HG03039 (cell line): Measurements from ENCODE around the gene SPTY2D1.

ENCODE experiments used
- ATAC-seq: cut with Tn5 transposase; IDR thresholded peaks from one replicate; pipeline ENCODE4 v1.9.1; 2021; ENCODE audit warnings: mild to moderate bottlenecking, moderate library complexity; ENCODE audit not compliant: unreplicated experiment

The SPTY2D1 gene

DNA sequence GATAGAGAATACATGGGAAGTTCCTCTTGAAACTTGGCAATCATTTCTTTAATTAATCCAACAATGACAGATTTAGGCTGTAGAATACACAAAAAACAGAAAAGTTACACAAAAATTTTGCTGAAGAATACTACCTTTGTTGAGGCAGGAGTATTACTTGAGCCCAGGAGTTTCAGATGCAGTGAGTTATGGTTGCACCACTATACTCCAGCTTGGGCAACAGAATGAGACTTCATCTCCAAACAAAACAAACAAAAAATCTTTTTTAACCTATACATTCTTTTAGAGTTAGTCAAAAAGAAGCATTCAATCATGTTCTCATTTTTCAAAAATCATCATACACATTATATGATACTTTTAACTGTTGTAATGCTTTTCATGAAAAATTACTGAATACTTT, 67.7 kb downstream of the SPTY2D1 start:
- no peak for ATAC-seq

DNA sequence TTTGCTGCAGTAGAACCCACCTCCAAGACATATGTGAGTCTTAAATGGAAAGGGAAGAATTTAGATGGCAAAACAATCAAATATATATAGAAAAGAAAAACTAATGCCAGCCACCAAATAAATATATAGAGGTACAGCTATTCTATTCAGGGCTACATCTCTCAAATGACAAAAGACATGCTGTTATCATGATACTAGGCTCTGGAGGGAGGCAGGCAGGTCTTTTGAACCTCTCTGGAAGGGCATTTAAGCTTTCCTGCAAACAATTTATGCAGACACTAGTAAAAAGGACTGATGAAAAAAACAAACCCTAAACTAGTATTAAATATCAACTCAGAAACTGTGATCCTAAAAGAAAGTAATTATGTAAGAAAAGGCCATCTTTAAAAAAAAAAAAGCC, 70.0 kb downstream of the SPTY2D1 start:
- ATAC-seq, result no peak

- ATAC-seq, result no peak
Measured at GRCh38 chr11:18563090-18563730, 70.9 kb downstream of the SPTY2D1 start.
